HepG2 (cell line): ENCODE measurements around the gene C21orf91. TPM values are rescaled to one million over a fixed set of nuclear protein-coding genes. Genes with fewer than 3 reads are reported as not detected.
A peak's percentile ranks its signal among the peaks of the same experiment; 100 is the strongest.

ENCODE experiments used
- ATAC-seq: fragments of 200-7000 bp; cut with Tn5 transposase; 3 replicates; pipeline ENCODE4 v1.9.1; 2020; ENCODE audit warnings: mild to moderate bottlenecking, moderate library complexity
- BruUV-seq: library from RNA; stranded (reverse); fragments of 400-500 nt; replicated peaks from 2 replicates; lab custom pipeline; 2021; lab: Mats Ljungman, UMichigan
- CTCF ChIA-PET: fragments of 300-600 bp; formaldehyde crosslinking; extraction: SDS; loops from one replicate; lab custom pipeline; 2021; ENCODE audit warnings: low total read pairs, inconsistent platforms, low intra/inter-chr PET ratio; lab: Yijun Ruan, JAX
- POLR2A ChIA-PET: fragments of 350-600 bp; sonication (Branson Sonifier 250); formaldehyde crosslinking; loops from one replicate; lab custom pipeline; 2020; ENCODE audit warnings: antibody characterized with exemption, inconsistent platforms; lab: Yijun Ruan, JAX
- DNase-seq: peaks from one replicate; pipeline ENCODE4 v3.0.0-alpha.2; 2015; ENCODE audit warnings: low spot score
- FAIRE-seq: peaks from 3 replicates; lab custom pipeline; 2011; peaks lifted over from hg19 to GRCh38; lab: Jason Lieb, UNC
- H2AFZ ChIP-seq: one replicate; pipeline ENCODE4 v1.6.1; 2011; ENCODE audit warnings: low read length, inconsistent platforms
- H3K27ac ChIP-seq: fragments of 300-600 bp; 3 replicates; pipeline ENCODE4 v1.8.0; 2011; ENCODE audit warnings: mixed run types, mild to moderate bottlenecking, mixed read lengths, low read length, inconsistent platforms; ENCODE audit not compliant: insufficient read depth; ENCODE audit errors: extremely low read length
- H3K27me3 ChIP-seq, 2 experiments: fragments of 200-600 bp in 1 of 2; 2 replicates in 1 of 2; 3 replicates in 1 of 2; pipeline versions ENCODE4 v1.6.0 to v1.8.0; 2011; ENCODE audit warnings: low read length in 2 of 2, mild to moderate bottlenecking in 2 of 2, moderate library complexity in 2 of 2, inconsistent platforms in 1 of 2; ENCODE audit not compliant: insufficient read depth in 2 of 2, control insufficient read depth in 1 of 2
- H3K36me3 ChIP-seq, 2 experiments: fragments of 200-600 bp in 1 of 2; replicated peaks in 1 of 2; 2 replicates in 1 of 2; 3 replicates in 1 of 2; pipeline versions ENCODE4 v1.5.1 to v1.8.0; 2011; ENCODE audit warnings: low read length in 2 of 2, inconsistent platforms in 1 of 2; ENCODE audit not compliant: insufficient read depth in 2 of 2, control insufficient read depth in 1 of 2
- H3K4me1 ChIP-seq: 2 replicates; pipeline ENCODE4 v1.5.1; 2012; ENCODE audit warnings: low read length, inconsistent platforms; ENCODE audit not compliant: insufficient read depth
- H3K4me2 ChIP-seq: 2 replicates; pipeline ENCODE4 v1.6.0; 2011; ENCODE audit warnings: low read depth, low read length, inconsistent platforms
- H3K4me3 ChIP-seq, 3 experiments: fragments of 200-600 bp in 1 of 3; sonication (generic), shearing (Covaris generic) in 1 of 3; replicated peaks in 1 of 3; 2 replicates each; pipeline ENCODE4 v1.5.1; 2011 to 2016; ENCODE audit warnings: low read length in 3 of 3, inconsistent platforms in 2 of 3, low read depth in 2 of 3, mild to moderate bottlenecking in 2 of 3, control low read depth in 1 of 3, mixed read lengths in 1 of 3; ENCODE audit not compliant: insufficient read depth in 1 of 3
- H3K79me2 ChIP-seq: one replicate; pipeline ENCODE4 v1.6.1; 2011; ENCODE audit warnings: low read length, inconsistent platforms; ENCODE audit not compliant: insufficient read depth
- H3K9ac ChIP-seq: 2 replicates; pipeline ENCODE4 v1.6.0; 2011; ENCODE audit warnings: mild to moderate bottlenecking, low read depth, low read length, inconsistent platforms; ENCODE audit not compliant: insufficient read depth
- H3K9me3 ChIP-seq: 2 replicates; pipeline ENCODE4 v1.5.1; 2012; ENCODE audit warnings: mild to moderate bottlenecking, low read length
- H4K20me1 ChIP-seq: 2 replicates; pipeline ENCODE4 v1.6.0; 2011; ENCODE audit warnings: inconsistent platforms, mild to moderate bottlenecking, low read length, moderate library complexity; ENCODE audit not compliant: insufficient read depth
- AKNA ChIP-seq: sonication (generic); formaldehyde crosslinking; IDR thresholded peaks from 2 replicates; pipeline ENCODE4 v1.4.0; 2020; ENCODE audit warnings: missing genetic modification reagents, borderline replicate concordance
- CHD4 ChIP-seq: fragments of 200-600 bp; sonication (generic); IDR thresholded peaks from 2 replicates; pipeline ENCODE4 v1.7.0; 2017; ENCODE audit warnings: mild to moderate bottlenecking, low read length, borderline replicate concordance
- HCFC1 ChIP-seq: fragments of 150-350 bp; IDR thresholded peaks from 2 replicates; pipeline ENCODE4 v1.6.1; 2014; ENCODE audit warnings: low read depth, low read length
- KMT2A ChIP-seq: sonication (generic); formaldehyde crosslinking; IDR thresholded peaks from 2 replicates; pipeline ENCODE4 v1.4.0; 2020; ENCODE audit warnings: missing genetic modification reagents
- NR3C1 ChIP-seq: sonication (generic); formaldehyde crosslinking; IDR thresholded peaks from 2 replicates; pipeline ENCODE4 v1.4.0; 2020; ENCODE audit warnings: missing genetic modification reagents
- SKI ChIP-seq: fragments of 450-650 bp; IDR thresholded peaks from one replicate; pipeline ENCODE4 v1.6.1; 2018; ENCODE audit warnings: mild to moderate bottlenecking; ENCODE audit not compliant: partially characterized antibody
- ZBTB21 ChIP-seq: sonication (generic); formaldehyde crosslinking; IDR thresholded peaks from 2 replicates; pipeline ENCODE4 v1.4.0; 2020; ENCODE audit warnings: missing genetic modification reagents
- ZNF205 ChIP-seq: IDR thresholded peaks from 2 replicates; pipeline ENCODE4 v1.6.1; 2018; ENCODE audit warnings: missing biosample characterization, missing genetic modification reagents
- ZNF414 ChIP-seq: sonication (generic); formaldehyde crosslinking; IDR thresholded peaks from 2 replicates; pipeline ENCODE4 v1.5.0; 2020; ENCODE audit warnings: missing genetic modification reagents
- ZNF484 ChIP-seq: sonication (generic); formaldehyde crosslinking; IDR thresholded peaks from 2 replicates; pipeline ENCODE4 v1.5.1; 2020; ENCODE audit warnings: mild to moderate bottlenecking, low read depth, missing genetic modification reagents, borderline replicate concordance
- ZNF564 ChIP-seq: sonication (generic); formaldehyde crosslinking; IDR thresholded peaks from 2 replicates; pipeline ENCODE4 v1.8.1; 2023; ENCODE audit warnings: mild to moderate bottlenecking, missing genetic modification reagents
- ZNF576 ChIP-seq: sonication (generic); formaldehyde crosslinking; IDR thresholded peaks from 2 replicates; pipeline ENCODE4 v1.4.0; 2020; ENCODE audit warnings: mild to moderate bottlenecking, missing genetic modification reagents
- WGBS: methylation state at CpG from one replicate; pipeline ENCODE4 v1.1.6; 2017; ENCODE audit warnings: low lambda C conversion rate; 5-methylcytosine and 5-hydroxymethylcytosine counted together
- in situ Hi-C: cut with HindIII; loops from 2 replicates; pipeline ENCODE4 v1.10.0; 2017; ENCODE audit warnings: low pct_unique_long_range_greater_than_20kb; ENCODE audit not compliant: extremely low pct_ligation_motif_present
- intact Hi-C: fragments of 100-400 bp; cut with micrococcal nuclease; formaldehyde crosslinking; loops from one replicate; pipeline ENCODE4 v1.10.0; 2022; ENCODE audit not compliant: unreplicated experiment
- polyA plus RNA-seq, 8 experiments: library from polyadenylated mRNA; depleted of rRNA in 3 of 8; stranded (reverse) in 7 of 8; unstranded in 1 of 8; fragments of >200 nt; fragmentation: Illumina TruSeq in 4 of 8; extraction: Trizol in 4 of 8; gene quantifications; 2 replicates each; pipeline versions ENCODE4 v1.2.1 to v1.2.3, GENCODE V29; 2011 to 2016; ENCODE audit warnings: low read depth in 4 of 8, missing spikeins in 1 of 8, mixed read lengths in 1 of 8; ENCODE audit not compliant: insufficient read depth in 1 of 8
- total RNA-seq, 5 experiments: library from RNA; depleted of rRNA; stranded (reverse); fragments of >200 nt; fragmentation: Illumina TruSeq; extraction: Trizol; gene quantifications; 2 replicates each; pipeline ENCODE4 v1.2.3, GENCODE V29; 2016; ENCODE audit warnings: low read depth in 1 of 5

C21orf91 gene
- total and polyA plus RNA-seq, 2 of the 13 experiments (the other 11 are each of a cell fraction or from before 2014, with no cell fraction given), result 2.9 to 7.8 TPM

DNA sequence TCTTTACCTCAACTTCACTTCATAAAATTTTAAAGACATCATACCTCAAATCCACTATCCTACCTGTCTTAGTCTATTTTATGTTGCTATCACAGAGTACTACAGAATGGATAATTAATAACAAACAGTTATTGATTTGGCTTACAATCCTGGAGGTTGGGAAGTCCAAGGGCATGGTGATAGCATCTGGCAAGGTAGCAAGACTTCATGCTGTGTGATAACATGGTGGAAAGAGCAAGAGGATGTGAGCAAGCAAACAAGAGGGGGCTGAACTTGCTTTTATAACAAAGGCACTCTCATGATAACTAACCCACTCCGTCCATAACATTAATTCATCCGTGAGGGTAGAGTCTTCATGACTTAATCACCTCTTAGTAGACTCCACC lies 33.8 kb downstream of the C21orf91 start:
- ChIA-PET POLR2A (no interaction called here), CTCF (no interaction called here)
- H3K36me3 ChIP-seq, result peaks cover 0 to 1% of the 10 kb centered on the region in 2 experiments; a peak in 2 of 5 replicates
- no peak overlapping the region for H3K4me3 ChIP-seq
- no peaks in the 10 kb centered on the region for H3K27me3 ChIP-seq
- intact Hi-C loops, result no loop called here
- no peak overlapping the region for H2AFZ ChIP-seq
- H3K9ac ChIP-seq, result no peak overlapping the region
- WGBS, result 96% methylated on average over 2 of the region's 2 CpGs
- H4K20me1 ChIP-seq, result no peaks in the 10 kb centered on the region
- no TSS peak for BruUV-seq
- H3K4me1 ChIP-seq, result peaks cover 12% of the 10 kb centered on the region
- no peaks in the 10 kb centered on the region for H3K9me3 ChIP-seq
- H3K79me2 ChIP-seq, result no peaks in the 10 kb centered on the region
- TF ChIP-seq ZNF414 (CRISPR knock-in tag) (no peak), ZNF564 (CRISPR knock-in tag) (peak; percentile 94; the same call in 1 of the 2 replicates), HCFC1 (no peak)
- in situ Hi-C loops, result no loop called here
- no peak overlapping the region for H3K27ac ChIP-seq
- H3K4me2 ChIP-seq, result no peak overlapping the region
- no peak for ATAC-seq
- DNase-seq, result no peak
- no peak for FAIRE-seq

DNA sequence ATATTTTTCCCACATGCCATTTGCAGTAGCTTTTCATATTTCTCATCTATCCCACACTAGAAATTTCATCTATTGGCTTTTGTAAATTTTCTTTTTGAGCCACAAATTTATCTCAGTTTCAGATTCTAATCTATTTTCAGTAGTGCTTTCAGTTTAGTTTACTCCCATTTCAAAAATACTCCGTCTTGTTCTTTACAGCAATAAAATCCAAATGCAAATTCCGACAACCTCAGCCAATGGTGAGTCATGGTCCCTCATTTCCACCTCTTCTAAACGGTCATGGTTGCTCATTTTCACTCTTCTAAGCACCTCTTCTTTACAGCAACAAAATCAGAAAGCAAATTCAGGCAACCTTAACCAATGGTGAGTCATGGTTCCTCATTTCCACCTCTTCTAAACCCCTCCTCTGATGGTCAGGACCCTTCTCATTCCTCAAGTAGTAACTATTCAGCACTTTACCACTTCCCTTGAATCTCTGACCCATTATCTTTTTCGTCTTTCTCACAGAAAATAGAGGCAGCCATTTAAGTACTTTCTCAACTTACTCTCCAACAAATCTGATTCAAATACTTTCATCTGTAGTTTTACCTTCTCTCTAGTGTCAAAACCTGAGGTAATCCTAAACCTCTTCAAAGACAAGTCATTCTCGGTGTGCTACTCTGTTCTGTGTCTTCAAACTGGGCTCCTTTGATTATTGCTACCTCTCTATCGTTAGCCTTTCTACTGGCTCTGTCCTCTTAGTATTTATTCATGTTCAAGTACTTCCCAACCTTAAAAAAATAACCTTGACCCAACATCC lies 34.4 kb downstream of the C21orf91 start:
- no peak overlapping the region for H3K4me2 ChIP-seq
- POLR2A ChIA-PET, result no interaction called here
- CTCF ChIA-PET, result no interaction called here
- TF ChIP-seq ZNF484 (CRISPR knock-in tag), result no peak
- no peak for TF ChIP-seq ZNF205 (CRISPR knock-in tag)
- TF ChIP-seq AKNA (CRISPR knock-in tag), result no peak
- no peak for TF ChIP-seq KMT2A
- TF ChIP-seq SKI, result no peak
- no peak for TF ChIP-seq NR3C1 (CRISPR knock-in tag)
- no peak for TF ChIP-seq ZNF576 (CRISPR knock-in tag)
- no peak for TF ChIP-seq CHD4
- no peak for TF ChIP-seq ZBTB21 (CRISPR knock-in tag)

More for the DNA sequence above, 34.4 kb downstream of the C21orf91 start:
- BruUV-seq, result no TSS peak
- no peak overlapping the region for H2AFZ ChIP-seq
- H3K4me3 ChIP-seq, result no peak overlapping the region
- DNase-seq (no peak), FAIRE-seq (no peak), ATAC-seq (no peak)
- in situ Hi-C loops (no loop called here), intact Hi-C loops (no loop called here)
- no peaks in the 10 kb centered on the region for H3K27me3 ChIP-seq
- no peak overlapping the region for H3K27ac ChIP-seq
- WGBS, result 93% methylated on average over 6 of the region's 6 CpGs
- H3K79me2 ChIP-seq, result no peaks in the 10 kb centered on the region
- H3K36me3 ChIP-seq, result peaks cover 0 to 1% of the 10 kb centered on the region in 2 experiments; a peak in 2 of 5 replicates
- no peaks in the 10 kb centered on the region for H3K9me3 ChIP-seq
- H3K4me1 ChIP-seq, result peaks cover 12% of the 10 kb centered on the region
- no peak overlapping the region for H3K9ac ChIP-seq
- no peaks in the 10 kb centered on the region for H4K20me1 ChIP-seq
